ENCODE data around the gene CLPSL2.

GRCh38 chr6:35731736-35732532 is 44.5 kb upstream of the CLPSL2 start:
- TF ChIP-seq CTCF (IDR thresholded peaks at IDR 0.05) (peak in 2 of 5 experiments; percentile 51 to 58), EP300 (IDR thresholded peaks at IDR 0.05) (peak; percentile 96)

All from tibial nerve (tissue), 4 donors.